Fibroblast of villous mesenchyme (primary cell): ENCODE results near the gene SCAMP3. TPM values are rescaled to one million over a fixed set of nuclear protein-coding genes. Genes with fewer than 3 reads are reported as not detected.
"Not testable (repeated sequence)": the region's sequence is repeated elsewhere in the genome, so short reads cannot be mapped to it uniquely, and the experiment has no call there.

Experiments used
- DNase-seq: peaks from one replicate; pipeline ENCODE4 v3.0.0-alpha.2; 2010; ENCODE audit warnings: low read depth
- H3K4me3 ChIP-seq: 2 replicates; pipeline ENCODE4 v1.5.1; 2011; ENCODE audit warnings: low read depth, mild to moderate bottlenecking, low read length
- CTCF ChIP-seq: IDR thresholded peaks from 2 replicates; pipeline ENCODE4 v1.5.1; 2012; ENCODE audit warnings: low read depth, mild to moderate bottlenecking, low read length; ENCODE audit not compliant: insufficient read depth
- total RNA-seq: library from RNA; depleted of rRNA; stranded (reverse); fragments of >200 nt; gene quantifications from 2 replicates; pipeline ENCODE4 v1.2.3, GENCODE V29; 2012

The SCAMP3 gene
- total RNA-seq, 1 donor, result 33.7 TPM

- H3K4me3 ChIP-seq, result no peak overlapping the region
- no peak for DNase-seq
- no peak for TF ChIP-seq CTCF
These were observed 11.9 kb downstream of the SCAMP3 start for GRCh38 chr1:155250246-155250632.

- no peak for DNase-seq
- no peak for TF ChIP-seq CTCF
- no peak overlapping the region for H3K4me3 ChIP-seq
These were observed 14.2 kb downstream of the SCAMP3 start for GRCh38 chr1:155247667-155248553.

- H3K4me3 ChIP-seq, DNase-seq: not testable (repeated sequence)
These were observed 15.4 kb downstream of the SCAMP3 start for GRCh38 chr1:155246796-155247195.

- DNase-seq, result no peak
- peak overlapping the region; percentile 69 for H3K4me3 ChIP-seq
- no peak for TF ChIP-seq CTCF
These were observed 17.0 kb downstream of the SCAMP3 start for GRCh38 chr1:155245163-155245524.

- peak; percentile 99 for DNase-seq
- TF ChIP-seq CTCF, result peak; percentile 24
- H3K4me3 ChIP-seq, result peak overlapping the region; percentile 69
These were observed 17.6 kb downstream of the SCAMP3 start for GRCh38 chr1:155244368-155245162.

GRCh38 chr1:155242805-155243358, 19.3 kb downstream of the SCAMP3 start:
- H3K4me3 ChIP-seq, result peak overlapping the region; percentile 69
- no peak for TF ChIP-seq CTCF
- DNase-seq, result no peak

- TF ChIP-seq CTCF, result no peak
- H3K4me3 ChIP-seq, result no peak overlapping the region
- no peak for DNase-seq
These were observed 20.3 kb downstream of the SCAMP3 start for GRCh38 chr1:155241841-155242264.
